H1 (cell line): ENCODE results near the gene STAU1. TPM values are rescaled to one million over a fixed set of nuclear protein-coding genes. Genes with fewer than 3 reads are reported as not detected.

Experiments used
- CTCF ChIA-PET: fragments of 300-600 bp; sonication (Branson Sonifier 250); formaldehyde crosslinking; loops from one replicate; lab custom pipeline; 2021; ENCODE audit not compliant: partially characterized antibody; lab: Charles Lee
- POLR2A ChIA-PET: fragments of 300-600 bp; sonication (Branson Sonifier 250); formaldehyde crosslinking; loops from one replicate; lab custom pipeline; 2021; ENCODE audit warnings: inconsistent platforms; ENCODE audit not compliant: partially characterized antibody; lab: Charles Lee
- DNase-seq, 2 experiments: peaks; one replicate each; pipeline versions ENCODE4 v3.0.0 to v3.0.0-alpha.2; 2010 to 2022; ENCODE audit warnings: low spot score in 2 of 2, low read depth in 1 of 2, mixed read lengths in 1 of 2
- FAIRE-seq: peaks from 2 replicates; lab custom pipeline; 2011; peaks lifted over from hg19 to GRCh38; lab: Jason Lieb, UNC
- H2AFZ ChIP-seq: 2 replicates; pipeline ENCODE4 v1.8.1; 2012; ENCODE audit warnings: low read length, inconsistent platforms
- H2AK5ac ChIP-seq: 2 replicates; pipeline ENCODE4 v1.6.1; 2013; ENCODE audit warnings: low read depth, low read length
- H2BK120ac ChIP-seq: replicated peaks from 2 replicates; pipeline ENCODE3; 2013; ENCODE audit warnings: low read depth, low read length, inconsistent platforms
- H2BK12ac ChIP-seq: 2 replicates; pipeline ENCODE4 v1.6.1; 2013; ENCODE audit warnings: low read depth, low read length
- H2BK15ac ChIP-seq: 2 replicates; pipeline ENCODE4 v1.6.1; 2013; ENCODE audit warnings: low read length
- H2BK20ac ChIP-seq: 2 replicates; pipeline ENCODE4 v1.6.1; 2013; ENCODE audit warnings: low read length
- H2BK5ac ChIP-seq: 2 replicates; pipeline ENCODE4 v1.6.1; 2013; ENCODE audit warnings: low read depth, low read length
- H3K14ac ChIP-seq: 2 replicates; pipeline ENCODE4 v1.6.1; 2013; ENCODE audit warnings: inconsistent platforms; ENCODE audit not compliant: insufficient read length
- H3K18ac ChIP-seq: 2 replicates; pipeline ENCODE4 v1.6.1; 2013; ENCODE audit warnings: low read length; ENCODE audit errors: extremely low read depth
- H3K23ac ChIP-seq: 2 replicates; pipeline ENCODE4 v1.6.1; 2013; ENCODE audit warnings: inconsistent platforms; ENCODE audit not compliant: insufficient read length
- H3K23me2 ChIP-seq: 2 replicates; pipeline ENCODE4 v1.6.1; 2013; ENCODE audit warnings: low read depth, low read length
- H3K27ac ChIP-seq: 2 replicates; pipeline ENCODE4 v1.6.1; 2011; ENCODE audit warnings: low read depth, low read length, inconsistent platforms
- H3K27me3 ChIP-seq, 4 experiments: replicated peaks in 1 of 4; 1 replicate in 1 of 4; 2 replicates in 3 of 4; pipeline versions ENCODE4 v1.6.1 to v1.8.1; 2011 to 2013; ENCODE audit warnings: low read length in 3 of 4, mild to moderate bottlenecking in 3 of 4, inconsistent platforms in 2 of 4, mixed read lengths in 2 of 4, moderate library complexity in 1 of 4; ENCODE audit not compliant: control insufficient read depth in 3 of 4, insufficient read depth in 3 of 4; ENCODE audit errors: extremely low read depth in 1 of 4
- H3K36me3 ChIP-seq, 4 experiments: 2 replicates each; pipeline versions ENCODE4 v1.6.1 to v1.8.1; 2011 to 2013; ENCODE audit warnings: mild to moderate bottlenecking in 4 of 4, low read length in 3 of 4, moderate library complexity in 2 of 4, control low read depth in 1 of 4, inconsistent platforms in 1 of 4; ENCODE audit not compliant: insufficient read depth in 4 of 4, control insufficient read depth in 2 of 4
- H3K4ac ChIP-seq: replicated peaks from 2 replicates; pipeline ENCODE3; 2013; ENCODE audit warnings: low read length, low read depth, mixed read lengths, inconsistent platforms; ENCODE audit not compliant: insufficient read length
- H3K4me1 ChIP-seq, 4 experiments: replicated peaks in 1 of 4; 1 replicate in 1 of 4; 2 replicates in 3 of 4; pipeline versions ENCODE4 v1.6.1 to v1.8.1; 2011 to 2013; ENCODE audit warnings: low read length in 3 of 4, inconsistent platforms in 2 of 4, mixed read lengths in 1 of 4; ENCODE audit not compliant: insufficient read depth in 4 of 4, control insufficient read depth in 3 of 4
- H3K4me2 ChIP-seq, 2 experiments: 2 replicates each; pipeline versions ENCODE4 v1.6.1 to v1.8.1; 2011 to 2013; ENCODE audit warnings: low read depth in 2 of 2, low read length in 2 of 2, control low read depth in 1 of 2, inconsistent platforms in 1 of 2, mild to moderate bottlenecking in 1 of 2; ENCODE audit not compliant: insufficient read depth in 1 of 2
- H3K4me3 ChIP-seq, 4 experiments: fragments of 200-600, 300-600 bp in 1 of 4; sonication (generic), shearing (Covaris generic), sonication (Bioruptor Twin) in 1 of 4; 2 replicates each; pipeline versions ENCODE4 v1.5.1 to v1.8.1; 2011 to 2016; ENCODE audit warnings: low read length in 4 of 4, low read depth in 3 of 4, control low read depth in 2 of 4, inconsistent platforms in 2 of 4, mild to moderate bottlenecking in 2 of 4, mixed read lengths in 1 of 4, moderate library complexity in 1 of 4; ENCODE audit not compliant: insufficient read depth in 2 of 4; ENCODE audit errors: extremely low read depth in 1 of 4
- H3K56ac ChIP-seq: replicated peaks from 2 replicates; pipeline ENCODE3; 2013; ENCODE audit warnings: low read depth, mild to moderate bottlenecking, mixed read lengths, low read length, inconsistent platforms; ENCODE audit not compliant: insufficient read length
- H3K79me1 ChIP-seq: 2 replicates; pipeline ENCODE4 v1.6.1; 2013; ENCODE audit warnings: low read depth, low read length, control low read depth
- H3K79me2 ChIP-seq, 2 experiments: 2 replicates each; pipeline versions ENCODE4 v1.6.1 to v1.8.1; 2012 to 2013; ENCODE audit warnings: low read length in 2 of 2, mild to moderate bottlenecking in 2 of 2, inconsistent platforms in 1 of 2; ENCODE audit not compliant: insufficient read depth in 2 of 2, control insufficient read depth in 1 of 2
- H3K9ac ChIP-seq, 4 experiments: replicated peaks in 1 of 4; 1 replicate in 1 of 4; 2 replicates in 3 of 4; pipeline versions ENCODE4 v1.6.1 to v1.8.1; 2011 to 2013; ENCODE audit warnings: low read depth in 3 of 4, low read length in 3 of 4, control low read depth in 2 of 4, mild to moderate bottlenecking in 2 of 4, moderate library complexity in 2 of 4, inconsistent platforms in 1 of 4; ENCODE audit errors: extremely low read depth in 1 of 4
- H3K9me3 ChIP-seq, 2 experiments: 2 replicates each; pipeline versions ENCODE4 v1.6.1 to v1.8.1; 2012 to 2013; ENCODE audit warnings: mild to moderate bottlenecking in 2 of 2, moderate library complexity in 2 of 2, control low read depth in 1 of 2, inconsistent platforms in 1 of 2, low read depth in 1 of 2, low read length in 1 of 2, mixed read lengths in 1 of 2; ENCODE audit not compliant: insufficient read depth in 2 of 2
- H4K20me1 ChIP-seq, 2 experiments: replicated peaks in 1 of 2; 2 replicates each; pipeline versions ENCODE3 to v1.8.1; 2011 to 2013; ENCODE audit warnings: inconsistent platforms in 2 of 2, low read length in 2 of 2, mild to moderate bottlenecking in 1 of 2; ENCODE audit not compliant: insufficient read depth in 2 of 2, control insufficient read depth in 1 of 2
- H4K5ac ChIP-seq: 2 replicates; pipeline ENCODE4 v1.6.1; 2013; ENCODE audit warnings: low read length, low read depth, mixed read lengths, inconsistent platforms; ENCODE audit not compliant: insufficient read length
- H4K8ac ChIP-seq: 2 replicates; pipeline ENCODE4 v1.8.0; 2013; ENCODE audit warnings: mild to moderate bottlenecking, moderate library complexity, low read length, inconsistent platforms; ENCODE audit not compliant: insufficient read depth; ENCODE audit errors: extremely low read depth
- H4K91ac ChIP-seq: replicated peaks from 2 replicates; pipeline ENCODE3; 2013; ENCODE audit warnings: low read length, mixed read lengths, inconsistent platforms; ENCODE audit not compliant: insufficient read length
- EZH2 ChIP-seq: fragments of 200-600 bp; sonication (generic); IDR thresholded peaks from 2 replicates; pipeline ENCODE4 v1.7.1; 2012; ENCODE audit warnings: low read depth, mild to moderate bottlenecking, moderate library complexity, low read length, inconsistent platforms; ENCODE audit not compliant: severe bottlenecking
- KDM1A ChIP-seq: fragments of 200-600, 300-600 bp; sonication (generic); IDR thresholded peaks from 2 replicates; pipeline ENCODE4 v1.7.1; 2016; ENCODE audit warnings: mild to moderate bottlenecking, low read length, borderline replicate concordance
- KDM4A ChIP-seq: IDR thresholded peaks from one replicate; pipeline ENCODE4 v1.7.1; 2012; ENCODE audit warnings: low read depth, mild to moderate bottlenecking, moderate library complexity, low read length, inconsistent platforms; ENCODE audit not compliant: severe bottlenecking
- MAFK ChIP-seq: IDR thresholded peaks from 2 replicates; pipeline ENCODE4 v1.6.1; 2012; ENCODE audit warnings: low read depth, mild to moderate bottlenecking, improper control_type of control experiment, low read length
- POLR2AphosphoS5 ChIP-seq: IDR thresholded peaks from 2 replicates; pipeline ENCODE4 v1.6.1; 2011; ENCODE audit warnings: low read depth, low read length
- POU5F1 ChIP-seq: IDR thresholded peaks from 2 replicates; pipeline ENCODE4 v1.6.1; 2011; ENCODE audit warnings: low read depth, mild to moderate bottlenecking, low read length, moderate library complexity
- SUZ12 ChIP-seq: fragments of 200-600 bp; sonication (generic); IDR thresholded peaks from 2 replicates; pipeline ENCODE4 v1.6.1; 2012; ENCODE audit warnings: mild to moderate bottlenecking, inconsistent platforms, low read length, moderate library complexity, mixed read lengths
- WGBS, 2 experiments: shearing (Covaris generic) in 1 of 2; methylation state at CpG; one replicate each; pipeline versions ENCODE4 v1.1.6 to v1.1.7; 2013 to 2015; ENCODE audit warnings: low lambda C conversion rate in 2 of 2, mixed read lengths in 2 of 2, inconsistent platforms in 1 of 2, low coverage in 1 of 2, missing lambda C conversion rate in 1 of 2; ENCODE audit not compliant: insufficient replicate concordance in 2 of 2, insufficient coverage in 1 of 2, insufficient read length in 1 of 2; ENCODE audit errors: extremely low coverage in 1 of 2, missing lambda C conversion rate in 1 of 2; 5-methylcytosine and 5-hydroxymethylcytosine counted together
- polyA plus RNA-seq, 7 experiments: library from polyadenylated mRNA; depleted of rRNA in 3 of 7; stranded (reverse) in 5 of 7; unstranded in 2 of 7; fragments of >200 nt in 5 of 7; fragments of 200-250 nt in 2 of 7; gene quantifications; 1 replicate in 5 of 7; 2 replicates in 1 of 7; 4 replicates in 1 of 7; pipeline versions ENCODE4 v1.2.1 to v1.2.3, GENCODE V29; 2011 to 2013; ENCODE audit warnings: missing spikeins in 2 of 7, mixed read lengths in 2 of 7
- total RNA-seq: library from RNA; stranded (reverse); fragmentation: NEBNext Ultra II Directional; extraction: Animal tissue kit (Norgen Biotek cat#: 25700); gene quantifications from 2 replicates; pipeline ENCODE4 v1.2.1, GENCODE V29; 2021

The STAU1 gene
- total and polyA plus RNA-seq, 2 of the 8 experiments (the other 6 are each of a cell fraction or from before 2014, with no cell fraction given): 41.4 to 107 TPM

GRCh38 chr20:49172413-49172812 lies 15.7 kb downstream of the STAU1 start:
- Histone ChIP-seq H3K27ac (no peak overlapping the region), H3K9me3 (no peaks in the 10 kb centered on the region), H3K4ac (no peak overlapping the region), H2AFZ (no peak overlapping the region), H3K23ac (no peak overlapping the region), H4K91ac (no peak overlapping the region), H2AK5ac (no peak overlapping the region), H3K79me1 (peaks cover 2% of the 10 kb centered on the region; the same call in 1 of the 2 replicates), H3K4me3 (no peak overlapping the region), H3K4me1 (no peaks in the 10 kb centered on the region), H2BK15ac (no peak overlapping the region), H3K56ac (no peak overlapping the region), H4K5ac (no peak overlapping the region), H3K18ac (no peak overlapping the region), H3K14ac (no peak overlapping the region), H3K23me2 (no peaks in the 10 kb centered on the region), H4K20me1 (peaks cover 2 to 4% of the 10 kb centered on the region in 2 experiments), H2BK120ac (no peak overlapping the region), H3K9ac (no peak overlapping the region), H2BK20ac (no peak overlapping the region), H2BK12ac (no peak overlapping the region), H3K4me2 (no peak overlapping the region), H2BK5ac (no peak overlapping the region), H3K79me2 (peaks cover 0 to 81% of the 10 kb centered on the region in 2 experiments; a peak in 3 of 4 replicates), H3K36me3 (peaks cover 0 to 11% (median 0%) of the 10 kb centered on the region in 4 experiments; a peak in 4 of 8 replicates), H3K27me3 (no peaks in the 10 kb centered on the region), H4K8ac (no peak overlapping the region)
- FAIRE-seq: no peak
- DNase-seq: no peak
- POLR2A ChIA-PET: interaction anchor here (0.6 to 1.2 kb wide), 2 partner anchors 10 to 16 kb away, joined by 3 read pairs; no protein-coding TSS in a partner anchor
- no peak for TF ChIP-seq SUZ12
- TF ChIP-seq EZH2: no peak
- no peak for TF ChIP-seq MAFK
- TF ChIP-seq KDM4A: no peak
- TF ChIP-seq KDM1A: no peak
- TF ChIP-seq POLR2AphosphoS5: no peak
- TF ChIP-seq POU5F1: no peak
- WGBS, 2 experiments: 72% methylated on average over 1 of the region's 1 CpG; no CpG with 5 or more reads in 1 of the 2 experiments
- CTCF ChIA-PET: interaction anchor here (0.6 to 0.9 kb wide), 2 partner anchors 45 to 46 kb away, joined by 3 to 4 read pairs; no protein-coding TSS in a partner anchor
